Kidney (tissue), 14 donors: ENCODE measurements around the gene SLC29A1. TPM values are rescaled to one million over a fixed set of nuclear protein-coding genes. Genes with fewer than 3 reads are reported as not detected.
A peak's percentile ranks its signal among the peaks of the same experiment; 100 is the strongest.

ENCODE experiments used
- DNase-seq, 5 donors: peaks; one replicate each; pipeline ENCODE4 v3.0.0-alpha.2; 2013 to 2020
- FAIRE-seq: peaks from 2 replicates; lab custom pipeline; 2012; peaks lifted over from hg19 to GRCh38; lab: Jason Lieb, UNC
- H3K27ac ChIP-seq, 2 donors: one replicate each; pipeline ENCODE4 v1.7.0; 2013; ENCODE audit warnings: low read depth in 2 of 2, low read length in 2 of 2, inconsistent platforms in 1 of 2
- H3K27me3 ChIP-seq: one replicate; pipeline ENCODE4 v1.7.1; 2013; ENCODE audit warnings: low read length, inconsistent platforms; ENCODE audit not compliant: control insufficient read depth, insufficient read depth
- H3K36me3 ChIP-seq, 3 donors: one replicate each; pipeline versions ENCODE4 v1.7.0 to v1.7.1; 2013; ENCODE audit warnings: low read length in 3 of 3, control low read depth in 1 of 3, inconsistent platforms in 1 of 3; ENCODE audit not compliant: insufficient read depth in 3 of 3, control insufficient read depth in 2 of 3
- H3K4me1 ChIP-seq, 3 donors: one replicate each; pipeline versions ENCODE4 v1.7.0 to v1.7.1; 2013; ENCODE audit warnings: low read length in 3 of 3, inconsistent platforms in 1 of 3, low read depth in 1 of 3; ENCODE audit not compliant: control insufficient read depth in 2 of 3, insufficient read depth in 2 of 3
- H3K4me3 ChIP-seq, 3 donors: one replicate each; pipeline versions ENCODE4 v1.7.0 to v1.8.1; 2013; ENCODE audit warnings: low read length in 3 of 3, control low read depth in 1 of 3, inconsistent platforms in 1 of 3
- H3K9ac ChIP-seq, 3 donors: one replicate each; pipeline versions ENCODE4 v1.7.0 to v1.7.1; 2013; ENCODE audit warnings: low read length in 3 of 3, control low read depth in 1 of 3, inconsistent platforms in 1 of 3
- H3K9me3 ChIP-seq, 3 donors: one replicate each; pipeline versions ENCODE4 v1.7.0 to v1.7.1; 2013; ENCODE audit warnings: low read length in 3 of 3, control low read depth in 1 of 3, inconsistent platforms in 1 of 3; ENCODE audit not compliant: control insufficient read depth in 2 of 3, insufficient read depth in 1 of 3
- CTCF ChIP-seq: IDR thresholded peaks from 3 replicates; pipeline ENCODE4 v1.5.1; 2012; ENCODE audit warnings: mild to moderate bottlenecking, moderate library complexity, borderline replicate concordance; ENCODE audit not compliant: insufficient read depth; ENCODE audit errors: extremely low read depth
- intact Hi-C: fragments of 100-400 bp; cut with DNase I; formaldehyde crosslinking; loops from one replicate; pipeline ENCODE4 v1.11.1; 2022
- polyA plus RNA-seq: library from polyadenylated mRNA; stranded (reverse); fragments of 350-450 nt; fragmentation: Illumina TruSeq; extraction: RNeasy Lipid Tissue Mini Kit (QIAGEN cat#74804); gene quantifications from one replicate; pipeline ENCODE4 v1.2.3, GENCODE V29; 2014; ENCODE audit warnings: low read depth, low replicate concordance; ENCODE audit not compliant: insufficient read depth
- total RNA-seq: library from RNA; stranded (reverse); fragmentation: NEBNext Ultra II Directional; extraction: Animal tissue kit (Norgen Biotek cat#: 25700); gene quantifications from one replicate; pipeline ENCODE4 v1.2.1, GENCODE V29; 2021
- donor health status: control.
- donor health status: control.
- donor health status: control.
- donor health status: control.
- donor health status: control.
- donor health status: DM: yes; HTN: yes; CAD: no.
- donor health status: Normal renal cell carcinoma (clear cell type).

Gene SLC29A1
- total and polyA plus RNA-seq, 2 donors from 2014 or later = 50.1 to 74.6 TPM

GRCh38 chr6:44237813-44238433 lies 14.5 kb downstream of the SLC29A1 start:
- peak; percentile 92 for TF ChIP-seq CTCF
- peak overlapping the region; percentile 17 to 73 (median 69) for H3K4me3 ChIP-seq
- H3K4me1 ChIP-seq = peaks cover 0 to 27% (median 25%) of the 10 kb centered on the region in 3 donors
- H3K9ac ChIP-seq = peak overlapping the region; percentile 10 to 93 (median 82)
- DNase-seq (peak; percentile 82 to 92 (median 91)), FAIRE-seq (no peak)
- H3K36me3 ChIP-seq = no peaks in the 10 kb centered on the region
- peak overlapping the region; percentile 97 to 98 for H3K27ac ChIP-seq
- no peaks in the 10 kb centered on the region for H3K9me3 ChIP-seq
- intact Hi-C loops = no loop called here
- no peaks in the 10 kb centered on the region for H3K27me3 ChIP-seq

GRCh38 chr6:44238687-44239350 lies 15.4 kb downstream of the SLC29A1 start:
- Histone ChIP-seq H3K27ac (peak overlapping the region; percentile 97 to 98), H3K9ac (peak overlapping the region in 1 of 3 donors; percentile 93), H3K27me3 (no peaks in the 10 kb centered on the region), H3K4me3 (no peak overlapping the region), H3K4me1 (peaks cover 0 to 24% (median 20%) of the 10 kb centered on the region in 3 donors), H3K36me3 (no peaks in the 10 kb centered on the region), H3K9me3 (no peaks in the 10 kb centered on the region)
- no peak for TF ChIP-seq CTCF
- DNase-seq (peak in 1 of 5 donors; percentile 25), FAIRE-seq (no peak)
- intact Hi-C loops = no loop called here

GRCh38 chr6:44243345-44243744 lies 19.9 kb downstream of the SLC29A1 start:
- FAIRE-seq (no peak), DNase-seq (no peak)
- TF ChIP-seq CTCF = no peak
- Histone ChIP-seq H3K9ac (no peak overlapping the region), H3K4me3 (no peak overlapping the region), H3K27me3 (no peaks in the 10 kb centered on the region), H3K27ac (no peak overlapping the region), H3K4me1 (peaks cover 0 to 5% (median 0%) of the 10 kb centered on the region in 3 donors), H3K9me3 (no peaks in the 10 kb centered on the region), H3K36me3 (peaks cover 0 to 2% (median 0%) of the 10 kb centered on the region in 3 donors)
- intact Hi-C loops = no loop called here
